Activated T-helper 9 cell treated with anti-CD3 and anti-CD28 coated beads, Interleukin-2, amount 50 U/mL, for 16 hours (primary cell): ENCODE data around the gene PLPP4.
"Not testable (repeated sequence)": the region's sequence is repeated elsewhere in the genome, so short reads cannot be mapped to it uniquely, and the experiment has no call there.

ENCODE experiments used
- DNase-seq: peaks from one replicate; pipeline ENCODE4 v3.0.0-alpha.2; 2020; ENCODE audit warnings: low read depth

Gene PLPP4

DNA sequence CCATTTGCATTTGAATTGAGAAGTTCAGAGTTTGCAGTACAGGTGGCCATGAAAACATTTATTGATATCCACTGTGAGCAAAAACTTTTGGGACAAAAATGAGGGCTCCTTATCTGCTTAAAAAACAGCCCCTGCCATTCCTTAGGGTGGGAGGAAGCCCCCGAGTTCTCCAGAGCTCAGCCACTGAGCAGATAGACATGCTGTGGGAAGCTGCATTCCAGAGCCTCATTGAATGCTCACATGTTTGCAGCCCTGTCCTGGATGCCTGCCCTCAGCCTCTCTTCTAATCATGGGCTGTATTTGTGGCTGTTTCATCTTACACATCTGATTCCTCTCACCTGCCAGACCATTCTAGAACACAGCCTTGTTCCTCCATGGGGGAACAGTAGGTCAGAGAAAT is 33.3 kb downstream of the PLPP4 start:
- DNase-seq, result no peak

GRCh38 chr10:120492346-120492745 is 35.3 kb downstream of the PLPP4 start:
- no peak for DNase-seq

GRCh38 chr10:120493411-120494312 is 36.6 kb downstream of the PLPP4 start:
- no peak for DNase-seq

DNA sequence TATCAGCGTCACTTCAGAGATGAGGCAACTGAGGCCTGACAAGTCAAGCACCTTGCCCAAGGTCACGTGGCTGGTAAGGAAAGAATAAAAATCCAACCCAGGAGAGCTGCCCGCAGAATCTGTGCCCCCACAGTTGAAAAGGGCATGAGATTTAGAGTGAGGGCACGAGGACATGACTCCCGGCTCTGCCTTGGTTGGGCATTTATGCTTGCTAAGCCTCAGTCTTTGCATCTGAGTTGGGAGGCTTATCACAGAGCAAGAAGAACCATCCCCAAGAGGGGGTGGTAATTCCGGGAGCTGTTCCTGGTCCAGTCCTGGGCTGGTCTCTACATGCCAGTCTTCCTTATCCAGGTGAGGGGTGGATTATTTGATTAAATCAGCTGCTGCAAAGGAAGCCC is 37.3 kb downstream of the PLPP4 start:
- no peak for DNase-seq

GRCh38 chr10:120495226-120496009 is 38.4 kb downstream of the PLPP4 start:
- no peak for DNase-seq

- no peak for DNase-seq
Observed at GRCh38 chr10:120499883-120500282, 42.9 kb downstream of the PLPP4 start.

GRCh38 chr10:120503689-120504088 is 46.7 kb downstream of the PLPP4 start:
- no peak for DNase-seq

GRCh38 chr10:120504227-120504626 is 47.2 kb downstream of the PLPP4 start:
- not testable (repeated sequence) for DNase-seq

GRCh38 chr10:120505056-120505455 is 48.0 kb downstream of the PLPP4 start:
- DNase-seq, result no peak

DNA sequence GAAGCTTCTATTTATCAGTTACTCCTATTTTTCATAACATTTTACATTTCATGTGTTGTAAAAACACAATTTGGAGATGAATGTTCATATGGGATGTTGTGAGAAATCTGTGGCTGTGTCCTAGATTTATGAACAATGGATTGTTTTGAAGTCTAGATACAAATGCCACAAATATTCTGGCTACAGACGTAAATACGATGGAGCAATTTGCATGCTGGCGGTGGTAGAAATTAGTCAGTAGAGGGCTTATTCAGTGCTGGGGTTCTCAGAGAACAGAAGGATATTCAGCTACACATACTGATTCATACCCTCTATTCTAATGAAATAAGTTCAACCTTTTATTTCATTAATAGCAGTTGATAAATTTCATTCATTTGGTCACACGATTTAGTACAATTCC is 48.8 kb downstream of the PLPP4 start:
- DNase-seq, result no peak

DNA sequence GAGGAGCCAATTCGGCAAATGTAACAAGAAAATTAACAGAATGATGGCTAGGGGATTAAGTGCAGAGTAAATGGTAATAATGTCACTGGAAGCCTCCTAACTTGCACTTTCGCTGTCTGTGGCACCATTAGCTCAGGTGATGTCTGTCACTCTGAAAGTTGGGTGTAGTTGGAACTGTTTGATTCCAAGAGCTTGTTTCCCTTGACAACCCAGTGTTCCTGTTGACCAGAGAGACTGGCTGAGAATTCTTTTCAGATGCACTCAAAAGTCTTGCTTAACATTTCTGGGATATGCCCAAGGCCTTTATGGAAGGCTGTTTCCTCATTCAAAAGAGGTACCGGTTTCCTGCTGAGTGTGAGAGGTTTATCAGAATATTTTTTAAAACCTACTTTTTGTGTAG is 49.6 kb downstream of the PLPP4 start:
- DNase-seq, result no peak

GRCh38 chr10:120507175-120507574 is 50.1 kb downstream of the PLPP4 start:
- no peak for DNase-seq

DNA sequence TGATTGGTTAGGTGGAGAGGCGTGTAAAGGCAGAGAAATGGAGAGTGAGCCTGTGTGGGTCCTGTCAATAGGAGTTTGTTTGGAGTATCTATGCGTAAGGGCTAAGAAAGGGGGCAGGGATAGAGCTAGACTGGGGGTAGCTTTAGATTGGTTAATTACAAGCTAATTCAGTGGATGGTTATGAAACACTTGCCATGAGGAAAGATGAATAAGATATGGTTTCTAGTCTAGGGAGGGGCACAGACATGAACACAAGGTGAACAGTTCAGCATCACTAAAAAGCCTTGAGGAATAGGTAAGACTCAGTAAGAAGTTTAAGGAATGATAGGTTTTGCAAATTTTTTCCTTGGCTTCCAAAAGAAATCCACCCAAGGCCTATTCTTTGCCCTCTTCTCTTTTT is 50.6 kb downstream of the PLPP4 start:
- no peak for DNase-seq

DNA sequence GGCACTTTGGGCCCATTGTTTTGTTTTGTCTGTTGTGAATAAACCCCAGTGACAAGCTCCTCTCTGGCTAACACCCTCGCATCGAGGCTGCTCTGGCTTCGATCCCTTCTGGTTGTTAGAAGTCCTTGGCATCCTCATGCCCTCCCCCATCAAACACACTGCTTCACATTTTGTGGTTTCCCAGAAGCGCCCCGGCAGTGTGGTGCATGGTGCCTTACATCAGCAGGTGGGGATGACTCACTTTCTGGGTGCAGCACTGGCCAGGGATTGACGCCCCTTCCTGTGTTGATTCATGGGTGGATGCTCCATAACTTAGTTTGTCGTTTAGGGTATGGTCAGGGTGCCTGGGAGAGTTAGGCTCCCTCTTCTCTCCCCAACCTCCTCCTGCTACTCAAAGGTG is 51.4 kb downstream of the PLPP4 start:
- DNase-seq, result no peak

GRCh38 chr10:120508966-120509365 is 51.9 kb downstream of the PLPP4 start:
- DNase-seq, result no peak

DNA sequence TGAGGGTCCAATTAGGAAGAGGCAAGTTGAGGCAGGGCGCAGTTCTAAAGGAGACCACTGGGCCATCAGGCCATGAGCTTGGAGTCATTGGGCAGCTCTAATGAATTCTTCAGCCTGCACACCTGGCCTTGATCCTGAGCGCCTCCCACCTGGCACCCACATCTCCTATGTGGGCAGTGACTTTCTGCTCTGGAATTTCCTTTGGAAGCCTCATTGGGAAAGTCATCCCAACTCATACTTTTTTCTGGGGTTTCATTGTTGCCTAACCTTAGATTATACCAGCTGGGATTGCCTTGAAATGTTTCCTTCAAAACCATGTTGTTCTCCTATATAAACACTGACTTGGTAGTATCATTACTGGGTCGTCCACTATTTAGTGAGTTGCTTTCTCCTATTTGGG is 54.1 kb downstream of the PLPP4 start:
- no peak for DNase-seq

DNA sequence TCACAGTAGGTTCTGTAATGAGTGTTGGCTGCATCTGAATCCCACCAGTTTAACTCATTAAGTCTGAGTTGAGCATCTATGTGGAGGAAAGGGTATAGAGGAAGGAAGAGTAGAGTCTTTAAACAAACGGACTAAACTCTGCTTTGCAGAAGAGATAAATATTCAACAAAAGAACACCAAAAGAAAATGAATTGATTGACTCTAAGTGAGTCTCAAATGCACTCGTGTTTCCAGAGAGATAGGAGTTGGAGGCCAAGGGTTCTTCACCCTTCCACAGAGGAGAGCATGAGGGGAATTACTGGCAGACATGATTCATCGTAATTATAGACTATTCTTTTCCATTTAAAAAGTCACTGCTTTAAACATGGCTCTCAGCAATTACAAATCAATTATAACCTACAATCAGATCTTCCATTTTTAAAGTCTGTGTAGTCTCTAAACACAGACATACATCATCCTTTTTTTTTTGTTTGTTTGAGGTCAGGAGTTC is 56.3 kb downstream of the PLPP4 start:
- DNase-seq, result no peak

GRCh38 chr10:120514035-120514620 is 57.1 kb downstream of the PLPP4 start:
- no peak for DNase-seq

GRCh38 chr10:120514959-120515358 is 57.9 kb downstream of the PLPP4 start:
- no peak for DNase-seq

DNA sequence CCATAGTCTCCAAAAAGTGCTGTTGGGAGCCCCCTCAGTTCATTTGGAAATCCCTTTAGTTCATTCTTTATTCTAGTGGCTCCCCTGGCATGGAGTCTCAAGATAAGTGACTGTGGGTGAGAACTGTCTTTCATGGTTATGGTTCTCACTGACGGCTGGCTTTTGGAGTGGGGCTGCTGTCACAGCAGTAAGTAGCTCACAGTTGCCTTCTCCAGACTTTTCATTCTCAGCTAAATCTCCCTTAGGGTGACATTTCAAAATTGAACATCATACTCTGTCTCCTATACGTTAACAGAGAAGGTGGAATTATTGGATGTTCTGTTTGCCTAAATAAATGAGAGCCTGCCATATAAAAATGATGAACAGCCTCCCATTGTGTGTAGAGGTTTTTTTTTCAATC is 58.7 kb downstream of the PLPP4 start:
- DNase-seq, result no peak

DNA sequence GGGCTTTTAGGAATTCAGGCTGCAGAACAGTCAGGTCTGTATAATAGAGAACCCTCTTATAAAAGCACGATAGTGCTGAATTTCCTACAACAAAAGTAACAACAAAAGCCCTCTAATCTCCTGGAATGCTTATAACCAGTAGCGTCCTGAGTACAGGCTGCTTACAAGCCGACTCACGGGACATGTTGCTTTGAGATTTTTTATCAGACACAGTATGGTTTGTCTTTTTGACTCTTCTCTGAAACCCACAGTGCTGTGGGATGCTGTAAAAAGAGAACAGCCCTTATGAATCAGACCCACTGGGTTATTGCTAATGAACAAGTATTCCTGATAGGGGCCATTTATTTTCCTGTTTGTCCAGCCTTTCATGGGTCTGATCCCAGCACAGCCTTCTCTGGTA is 59.4 kb downstream of the PLPP4 start:
- DNase-seq, result no peak

DNA sequence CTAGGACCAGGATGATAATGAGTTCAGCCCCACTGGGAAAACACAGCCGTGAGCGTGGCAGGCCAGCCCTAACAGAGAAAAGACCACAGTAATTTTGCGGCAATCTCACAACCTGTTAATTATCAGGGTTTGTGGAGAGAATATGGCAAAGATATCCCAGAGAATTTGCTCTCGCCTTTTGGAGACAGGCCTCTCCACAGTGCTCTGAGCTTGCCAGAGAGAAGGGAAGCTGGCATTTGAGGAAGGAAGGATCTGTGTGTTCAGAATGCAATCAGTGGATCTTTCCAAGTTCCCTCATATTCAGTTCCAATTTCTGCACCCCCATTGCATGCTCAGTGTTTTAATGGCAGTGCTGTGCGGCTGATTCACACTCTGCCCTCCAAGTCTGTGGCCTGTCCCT is 60.2 kb downstream of the PLPP4 start:
- DNase-seq, result no peak
